SH-SY5Y (cell line): Measurements from ENCODE around the gene EHBP1.

Experiments used
- GATA2 ChIP-seq: IDR thresholded peaks from 2 replicates; pipeline ENCODE4 v1.6.1; 2011; ENCODE audit warnings: mild to moderate bottlenecking, low read depth, low read length
- GATA3 ChIP-seq: IDR thresholded peaks from 2 replicates; pipeline ENCODE4 v1.6.1; 2011; ENCODE audit warnings: low read depth, mild to moderate bottlenecking, low read length, moderate library complexity

DNA sequence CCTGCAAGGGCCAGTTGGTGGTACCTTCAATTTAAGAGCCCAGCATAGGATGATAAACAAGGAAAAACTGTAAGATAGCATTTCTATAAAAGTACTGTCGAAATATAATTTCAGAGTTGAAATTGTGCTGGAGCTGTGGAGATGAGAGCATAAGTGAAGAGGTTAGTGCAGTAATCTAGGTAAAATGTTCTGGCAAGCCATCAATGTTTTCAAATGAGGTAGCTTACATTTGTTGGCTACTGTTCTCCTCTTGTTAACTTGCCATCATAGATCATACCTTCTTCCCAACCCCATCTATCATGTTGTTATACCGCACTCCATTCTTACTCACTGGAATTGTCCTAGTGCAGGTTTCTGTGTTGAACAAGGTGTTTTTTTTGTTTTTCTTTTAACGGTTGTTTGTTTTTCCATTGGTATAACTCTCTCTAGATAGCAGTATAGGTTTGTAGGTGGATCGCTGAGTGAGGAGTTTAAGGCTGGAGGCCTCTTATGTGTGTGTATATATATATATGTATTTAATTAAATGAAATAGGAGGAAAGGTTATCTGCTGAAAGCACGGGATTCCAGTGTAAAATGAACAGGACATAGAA, 40.5 kb downstream of the EHBP1 start:
- TF ChIP-seq GATA3 (no peak), GATA2 (no peak)
